GM21367 (cell line): ENCODE data around the gene MSANTD1.

Experiments
- ATAC-seq: cut with Tn5 transposase; IDR thresholded peaks from one replicate; pipeline ENCODE4 v1.9.1; 2021; ENCODE audit not compliant: unreplicated experiment

MSANTD1 gene

GRCh38 chr4:3301450-3302172, 52.7 kb downstream of the MSANTD1 start:
- ATAC-seq = no peak

GRCh38 chr4:3302173-3302785, 53.3 kb downstream of the MSANTD1 start:
- ATAC-seq = no peak

- ATAC-seq = no peak
Measured at GRCh38 chr4:3302786-3303564, 54.0 kb downstream of the MSANTD1 start.

GRCh38 chr4:3303565-3303824, 54.5 kb downstream of the MSANTD1 start:
- ATAC-seq = no peak

- ATAC-seq = no peak
Measured at GRCh38 chr4:3303923-3304710, 55.2 kb downstream of the MSANTD1 start.

GRCh38 chr4:3304831-3305609, 56.1 kb downstream of the MSANTD1 start:
- no peak for ATAC-seq

GRCh38 chr4:3305610-3306371, 56.8 kb downstream of the MSANTD1 start:
- ATAC-seq = no peak
